ENCODE data around the gene STK17B.

Gene STK17B

GRCh38 chr2:196170606-196171247 lies 651 bp downstream of the STK17B start:
- peak overlapping the region; percentile 76 for H3K4me3 ChIP-seq (ENCODE audit: control insufficient read depth, low read depth, low read length)
- no peak for TF ChIP-seq CTCF (IDR thresholded peaks at IDR 0.05; ENCODE audit: control insufficient read depth, insufficient read depth, low read depth, low read length, missing control alignments)
- DNase-seq (ENCODE audit: low read depth): no peak

- no peak for DNase-seq (ENCODE audit: low read depth)
- no peak for TF ChIP-seq CTCF (IDR thresholded peaks at IDR 0.05; ENCODE audit: control insufficient read depth, insufficient read depth, low read depth, low read length, missing control alignments)
- peak overlapping the region; percentile 76 for H3K4me3 ChIP-seq (ENCODE audit: control insufficient read depth, low read depth, low read length)
Observed at GRCh38 chr2:196170213-196170605, 1.2 kb downstream of the STK17B start.

- H3K4me3 ChIP-seq (ENCODE audit: control insufficient read depth, low read depth, low read length): peak overlapping the region; percentile 76
- DNase-seq (ENCODE audit: low read depth): no peak
- no peak for TF ChIP-seq CTCF (IDR thresholded peaks at IDR 0.05; ENCODE audit: control insufficient read depth, insufficient read depth, low read depth, low read length, missing control alignments)
Observed at GRCh38 chr2:196169516-196169915, 1.9 kb downstream of the STK17B start.

- DNase-seq (ENCODE audit: low read depth): no peak
- no peak for TF ChIP-seq CTCF (IDR thresholded peaks at IDR 0.05; ENCODE audit: control insufficient read depth, insufficient read depth, low read depth, low read length, missing control alignments)
- peak overlapping the region; percentile 37 for H3K4me3 ChIP-seq (ENCODE audit: control insufficient read depth, low read depth, low read length)
Observed at GRCh38 chr2:196168181-196168580, 3.2 kb downstream of the STK17B start.

- no peak for DNase-seq (ENCODE audit: low read depth)
- TF ChIP-seq CTCF (IDR thresholded peaks at IDR 0.05; ENCODE audit: control insufficient read depth, insufficient read depth, low read depth, low read length, missing control alignments): no peak
- H3K4me3 ChIP-seq (ENCODE audit: control insufficient read depth, low read depth, low read length): peak overlapping the region; percentile 37
Observed at GRCh38 chr2:196167666-196168065, 3.7 kb downstream of the STK17B start.

GRCh38 chr2:196166876-196167275 lies 4.5 kb downstream of the STK17B start:
- no peak for TF ChIP-seq CTCF (IDR thresholded peaks at IDR 0.05; ENCODE audit: control insufficient read depth, insufficient read depth, low read depth, low read length, missing control alignments)
- no peak overlapping the region for H3K4me3 ChIP-seq (ENCODE audit: control insufficient read depth, low read depth, low read length)
- DNase-seq (ENCODE audit: low read depth): no peak
